ENCODE results near the gene OSBPL1A.

Gene OSBPL1A

DNA sequence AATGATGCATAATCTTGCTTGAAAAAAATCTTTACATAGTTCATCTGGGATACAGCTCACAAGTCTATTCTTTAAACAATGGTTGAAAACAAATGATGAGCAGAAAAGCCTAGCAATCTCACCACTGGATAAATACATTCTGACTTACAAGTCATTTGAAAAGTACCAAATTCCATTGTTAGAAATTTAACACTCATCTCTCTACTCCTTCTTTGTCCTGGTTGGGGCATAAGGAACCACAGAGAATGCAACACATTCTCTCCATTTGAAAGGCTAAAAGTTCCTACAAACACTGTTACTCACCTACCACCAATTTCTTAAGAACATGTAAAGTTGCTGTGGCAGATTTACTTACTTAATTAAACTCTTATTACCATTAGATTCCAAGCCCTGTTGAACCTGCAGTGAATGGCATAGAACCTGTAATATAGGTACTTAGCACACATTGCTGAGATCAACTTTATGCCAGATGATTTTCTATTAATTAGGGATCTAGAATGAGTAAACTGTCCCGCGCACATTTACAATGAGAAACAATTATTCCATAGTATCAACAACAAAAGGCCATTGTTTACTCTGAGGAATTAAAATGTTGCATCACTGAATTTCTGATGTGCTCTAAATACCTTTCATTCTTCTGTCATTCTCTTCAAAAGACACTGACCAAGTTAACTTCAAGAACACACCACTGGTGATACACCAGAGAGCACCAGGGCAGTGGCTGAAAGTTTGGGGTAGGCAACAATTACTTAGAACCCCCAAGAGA, 189.2 kb downstream of the OSBPL1A start:
- no peak for DNase-seq

DNA sequence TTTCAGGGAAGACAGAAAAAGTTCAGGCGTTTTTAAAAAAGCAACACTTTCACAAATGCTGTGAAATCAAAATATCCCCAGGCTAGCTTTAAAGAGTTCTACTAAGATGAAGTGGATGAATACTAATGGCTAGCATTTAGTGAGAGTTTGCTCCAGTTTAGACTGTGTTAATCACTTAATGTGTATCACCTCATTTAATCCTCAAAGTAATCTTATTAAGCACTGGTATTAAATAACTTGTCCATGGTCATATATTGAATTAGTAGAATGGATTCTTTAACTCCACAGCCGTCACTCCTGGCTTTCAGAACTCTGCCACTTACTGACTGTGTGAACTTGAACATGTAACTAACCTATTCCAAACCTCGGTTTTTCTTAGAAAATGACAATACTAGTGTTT, 192.7 kb downstream of the OSBPL1A start:
- DNase-seq = no peak

DNA sequence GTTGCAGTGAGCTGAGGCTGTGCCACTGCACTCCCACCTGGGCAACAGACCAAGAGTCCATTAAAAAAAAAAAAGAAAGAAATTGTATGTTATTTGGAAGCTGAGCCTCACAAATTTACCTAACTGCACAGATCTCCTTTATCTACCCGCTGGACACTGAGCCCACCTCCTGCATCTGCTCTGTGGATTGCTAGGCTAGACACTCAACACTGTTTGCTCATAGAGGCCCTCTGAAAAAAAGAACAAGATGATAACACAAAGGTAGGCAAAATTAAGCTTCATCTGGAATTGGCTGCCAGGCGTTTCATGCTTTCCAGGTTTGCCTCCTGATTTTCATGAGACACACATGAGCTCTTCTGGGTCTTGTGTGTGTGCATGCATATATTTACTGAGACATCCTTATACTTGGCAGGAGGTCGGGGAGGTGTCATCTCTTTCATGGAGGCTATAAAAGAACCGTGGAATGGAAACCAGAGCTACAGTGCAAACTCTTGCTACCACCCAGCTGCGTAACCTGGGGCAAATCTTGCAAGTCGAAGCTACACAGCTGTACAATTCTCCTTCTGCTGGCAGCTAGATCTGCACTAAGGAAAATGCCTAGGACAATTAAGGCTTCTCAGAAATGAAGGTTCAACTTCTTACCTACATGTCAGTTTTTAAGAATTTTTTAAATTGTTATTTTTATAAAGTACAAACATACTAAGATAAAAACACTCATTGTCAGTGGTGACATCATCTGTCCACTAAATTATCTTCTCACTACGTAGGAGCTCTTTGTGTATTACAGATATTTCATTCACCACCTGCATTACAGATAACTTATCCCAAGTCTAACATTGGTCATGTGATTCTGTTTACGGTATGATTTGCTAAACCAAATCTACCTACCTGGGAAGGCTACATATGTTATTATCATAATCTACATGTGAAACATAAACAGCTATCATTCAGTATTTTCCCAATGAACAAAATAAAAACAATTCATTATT, 195.6 kb downstream of the OSBPL1A start:
- DNase-seq = no peak

DNA sequence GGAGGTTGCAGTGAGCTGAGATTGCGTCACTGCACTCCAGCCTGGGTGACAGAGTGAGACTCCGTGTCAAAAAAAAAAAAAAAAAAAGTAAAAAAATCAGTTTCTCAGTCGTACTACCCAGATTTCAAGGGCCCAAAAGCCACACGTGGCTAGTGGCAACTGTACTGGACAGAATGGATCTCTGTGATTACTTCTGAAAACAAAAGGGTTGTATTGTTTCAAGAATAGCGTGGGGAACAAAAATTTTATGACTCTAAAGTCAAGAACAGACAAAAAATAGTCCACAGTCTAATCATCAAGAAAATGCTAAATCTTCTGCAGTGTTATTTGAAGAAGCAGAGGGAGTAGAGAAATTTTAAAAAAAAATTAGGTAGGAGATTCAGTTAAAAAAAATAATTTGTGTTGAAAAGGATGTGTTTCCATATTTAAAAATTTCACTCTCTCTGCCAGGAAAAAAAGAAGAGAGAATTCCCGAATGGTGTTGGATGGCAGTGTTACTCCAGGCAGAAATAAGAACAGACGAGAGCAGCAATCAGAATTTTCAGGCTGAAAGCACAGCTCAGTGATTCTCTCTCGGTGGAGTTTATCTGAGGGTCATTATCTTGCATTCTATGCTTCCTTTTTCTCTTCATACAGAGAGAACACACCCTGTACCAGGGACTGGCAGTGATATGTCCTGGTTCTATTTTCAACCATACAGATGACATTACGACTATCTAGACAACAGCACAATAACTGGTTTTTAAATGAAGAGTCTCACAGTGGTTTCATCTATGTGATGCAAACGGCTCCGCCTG, 196.9 kb downstream of the OSBPL1A start:
- DNase-seq = no peak

DNA sequence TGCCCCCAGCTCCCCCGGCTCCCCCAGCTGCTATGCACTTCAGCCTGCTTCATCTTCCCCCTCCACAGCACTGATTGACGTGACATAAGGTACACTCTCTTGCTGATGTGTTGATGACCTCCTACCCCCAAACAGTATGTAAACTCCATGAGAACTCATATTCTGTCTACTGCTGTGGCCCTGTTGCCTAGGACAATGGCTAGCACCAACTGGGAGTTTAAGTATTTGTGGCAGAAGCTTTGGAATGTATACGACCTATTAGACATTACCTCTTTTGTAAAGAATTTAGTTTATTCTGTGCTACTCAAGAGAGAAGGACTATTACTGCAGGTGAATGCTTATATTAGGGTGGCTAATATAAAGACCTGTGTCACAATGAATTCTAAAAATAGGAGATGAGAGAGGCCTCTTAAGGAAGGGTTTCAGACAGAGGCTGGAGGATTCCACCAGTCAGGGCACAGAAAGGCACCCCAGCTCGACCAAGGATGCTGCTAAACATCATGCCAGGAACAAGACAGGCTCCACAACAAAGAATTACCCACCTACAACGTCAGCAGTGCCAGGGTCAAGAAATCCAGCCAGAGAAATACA, 198.2 kb downstream of the OSBPL1A start:
- no peak for DNase-seq

DNA sequence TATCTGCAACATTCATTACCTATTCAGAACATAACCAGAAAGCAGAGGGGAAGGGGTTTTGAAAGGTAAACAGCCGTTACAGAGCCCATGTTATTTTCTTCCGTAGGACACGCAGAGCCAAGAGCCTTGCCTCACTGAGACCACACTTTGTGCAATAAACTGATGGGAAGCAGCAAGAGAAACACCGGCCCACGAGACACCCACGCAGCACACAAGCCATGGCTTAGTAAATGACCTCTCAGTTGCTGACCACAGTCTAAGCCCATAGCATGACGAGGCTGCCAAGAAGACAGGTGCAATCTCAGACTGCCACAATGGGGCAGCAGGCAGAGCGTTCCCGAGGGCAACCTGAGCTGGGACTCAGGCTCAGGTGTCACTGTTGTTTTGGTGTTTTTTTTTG, 199.2 kb downstream of the OSBPL1A start:
- no peak for DNase-seq

DNA sequence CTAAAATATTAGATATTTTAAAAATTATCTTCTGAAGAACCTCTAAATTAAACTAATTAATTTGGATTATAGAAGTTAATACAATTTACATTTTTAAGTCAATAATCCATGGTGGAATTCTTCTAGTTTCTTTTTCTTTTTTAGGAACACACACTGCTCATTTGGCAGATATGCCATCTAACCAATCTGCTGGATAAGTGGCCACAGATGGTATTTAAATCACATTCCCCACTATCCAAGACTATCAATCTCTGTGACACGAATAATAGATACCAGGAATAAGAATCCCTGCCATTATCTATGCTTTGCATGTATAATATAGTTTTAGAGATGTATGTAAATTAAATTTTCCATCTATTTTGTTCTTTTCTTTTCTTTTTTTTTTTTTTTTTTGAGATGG, 200.2 kb downstream of the OSBPL1A start:
- no peak for DNase-seq

DNA sequence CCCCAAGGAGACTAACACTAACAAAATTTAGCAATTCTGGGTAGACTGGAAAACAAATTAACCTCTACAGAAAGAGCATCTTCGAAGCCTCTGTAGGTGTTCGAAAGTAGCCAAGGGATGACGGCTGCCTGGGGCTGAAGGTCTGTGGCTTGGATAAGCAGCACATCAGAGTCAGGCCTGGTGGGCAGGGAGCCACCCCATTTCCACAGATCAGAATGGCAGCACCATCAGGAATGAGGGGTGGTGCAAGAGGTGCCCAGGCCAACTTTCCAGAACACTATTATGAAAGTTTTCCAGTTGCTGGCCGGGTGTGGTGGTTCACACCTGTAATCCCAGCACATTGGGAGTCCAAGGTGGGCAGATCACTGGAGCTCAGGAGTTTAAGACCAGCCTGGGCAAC, 200.9 kb downstream of the OSBPL1A start:
- DNase-seq = no peak

DNA sequence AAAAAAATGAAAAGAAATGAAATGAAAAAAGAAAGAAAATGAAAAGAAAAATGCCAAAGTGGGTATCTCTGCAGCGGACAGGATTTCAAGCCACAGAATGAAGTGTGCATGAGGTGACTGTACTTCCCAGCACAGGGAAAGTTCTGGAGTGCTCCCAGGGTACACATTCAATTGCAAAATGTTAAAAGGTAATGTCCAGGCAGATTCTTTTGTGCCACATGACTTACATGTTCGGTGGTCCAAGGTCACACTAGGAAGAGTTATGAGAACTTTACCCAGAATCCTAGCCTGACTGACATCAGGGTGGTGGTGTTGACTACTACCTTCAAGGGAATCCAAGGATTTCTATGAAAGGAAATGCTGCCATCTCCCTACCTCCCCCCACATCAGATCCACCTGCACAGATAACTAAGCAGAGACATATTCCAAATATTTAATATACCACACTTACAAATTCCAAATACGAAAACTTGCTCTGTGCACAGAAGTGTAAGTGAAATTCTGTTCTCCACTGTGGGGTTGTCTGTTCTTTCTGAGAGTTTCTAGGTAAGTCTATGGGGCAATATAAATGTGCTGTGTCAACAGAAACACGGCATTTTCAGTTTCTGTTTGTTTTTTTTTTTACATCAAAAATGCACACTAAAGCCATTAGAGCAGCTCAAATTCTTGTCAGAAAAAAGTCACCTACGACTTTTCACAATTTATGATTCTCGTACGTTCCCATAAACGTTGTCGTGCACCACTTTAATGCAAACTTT, 202.1 kb downstream of the OSBPL1A start:
- DNase-seq = no peak

DNA sequence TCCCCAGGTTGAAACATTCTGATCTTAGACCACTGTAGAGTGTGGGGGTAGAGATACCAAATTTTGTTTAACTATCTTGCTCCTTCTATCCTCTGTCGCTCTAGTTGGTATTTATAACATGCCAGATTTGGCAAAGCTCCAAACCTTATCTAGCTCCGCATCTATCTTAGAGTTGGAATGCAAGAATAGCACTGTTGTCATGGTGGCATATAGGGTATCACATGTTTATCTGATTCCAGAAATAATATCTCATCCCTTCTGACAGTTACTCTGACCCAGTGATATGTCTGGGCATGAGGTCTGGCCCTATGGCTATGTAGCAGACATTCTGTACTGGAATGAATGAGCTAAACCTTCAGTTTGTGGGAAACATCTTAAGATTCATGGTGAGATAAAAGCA, 207.0 kb downstream of the OSBPL1A start:
- no peak for DNase-seq

DNA sequence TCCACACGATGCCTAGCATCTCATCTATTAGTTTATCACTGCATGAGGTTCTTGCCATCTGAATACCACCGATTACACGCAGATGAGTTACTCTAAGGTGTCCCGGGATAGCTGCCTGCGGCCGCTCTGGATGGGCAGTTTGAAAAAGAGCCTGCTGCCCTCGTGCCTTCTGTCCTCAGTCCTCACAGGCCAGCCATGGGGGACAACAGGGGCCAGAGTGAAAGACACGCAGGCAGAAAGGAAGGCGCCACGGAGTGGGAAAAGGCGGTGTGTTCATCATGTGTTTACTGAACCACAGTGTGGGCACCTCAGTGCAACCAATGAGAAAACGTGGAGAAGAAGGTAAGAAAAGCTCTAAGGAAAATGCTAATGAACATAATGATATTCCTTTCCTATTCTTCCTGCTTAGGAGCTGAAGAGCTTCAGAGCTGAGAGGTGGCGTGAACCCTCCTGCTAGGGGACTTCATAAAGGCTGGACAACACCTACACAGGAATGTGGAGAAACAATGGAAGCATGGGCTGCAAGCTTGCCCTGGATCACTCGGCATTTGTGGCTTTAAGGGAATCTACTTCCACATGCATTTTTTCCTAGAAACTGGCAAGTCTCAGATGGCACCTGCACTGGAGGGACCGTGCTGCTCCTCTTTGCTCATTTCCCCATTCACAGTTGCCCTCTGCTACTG, 207.8 kb downstream of the OSBPL1A start:
- DNase-seq = no peak

DNA sequence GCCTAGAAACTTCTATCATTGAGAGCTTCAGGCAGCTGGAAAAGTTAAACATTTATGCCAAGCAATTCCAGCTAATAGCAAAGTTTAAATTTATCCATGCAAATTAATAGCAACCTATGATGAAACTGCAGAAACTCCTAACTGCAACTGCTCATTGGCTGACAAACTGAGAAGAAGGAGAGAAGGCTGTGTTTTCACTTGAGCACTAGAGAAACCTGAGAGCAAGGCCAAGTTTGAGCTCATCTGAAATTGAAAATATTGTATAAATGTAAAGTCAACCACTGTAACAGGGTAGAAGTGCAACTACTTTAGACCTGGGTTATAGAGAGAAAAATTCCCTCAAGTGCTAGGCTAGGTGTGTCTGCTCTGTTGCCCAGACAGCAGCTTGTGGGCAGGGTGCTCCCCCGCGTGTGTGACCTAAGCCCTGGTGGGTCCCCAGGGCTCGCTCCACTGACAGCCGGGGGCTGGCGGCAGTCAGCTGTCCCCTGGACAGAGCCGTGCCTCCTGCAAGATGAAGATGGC, 208.6 kb downstream of the OSBPL1A start:
- DNase-seq = no peak

DNA sequence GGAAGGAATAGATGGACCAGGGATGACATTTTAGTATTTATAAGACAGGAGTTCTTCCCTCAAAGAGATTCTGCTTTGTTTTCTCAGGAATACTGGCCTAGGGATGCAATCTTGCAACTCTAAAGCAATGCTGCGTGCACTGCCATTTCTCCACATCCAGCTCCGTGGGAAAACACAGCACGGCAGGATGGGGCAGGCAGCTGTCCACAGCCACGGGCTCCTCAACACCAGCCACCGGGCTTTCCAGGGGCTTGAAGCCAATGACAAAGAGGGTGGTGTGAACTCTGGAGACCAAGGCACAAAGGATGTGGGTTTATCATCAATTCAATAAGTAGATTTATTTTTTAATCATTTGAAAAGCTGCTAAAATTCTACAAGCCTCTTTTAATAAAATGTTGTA, 209.5 kb downstream of the OSBPL1A start:
- no peak for DNase-seq

DNA sequence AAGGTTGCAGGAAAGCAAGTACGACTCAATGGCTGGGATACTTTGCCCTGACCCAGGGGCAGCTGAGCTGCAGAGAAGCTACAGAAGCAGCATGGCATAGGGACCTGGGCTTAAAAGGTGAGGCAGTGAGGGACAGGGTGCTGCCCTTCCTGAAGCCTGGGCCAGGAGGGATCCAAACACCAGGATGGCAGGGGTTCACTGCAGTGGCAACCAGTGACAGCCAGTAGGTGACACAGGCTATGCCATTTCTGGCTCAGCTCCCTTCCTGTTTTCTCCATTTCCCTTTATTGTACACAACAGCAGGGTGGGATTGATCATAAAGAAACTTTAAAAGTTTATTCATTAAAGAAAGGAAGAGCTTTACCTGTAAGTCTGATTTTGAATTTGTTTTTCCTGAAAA, 209.9 kb downstream of the OSBPL1A start:
- no peak for DNase-seq

DNA sequence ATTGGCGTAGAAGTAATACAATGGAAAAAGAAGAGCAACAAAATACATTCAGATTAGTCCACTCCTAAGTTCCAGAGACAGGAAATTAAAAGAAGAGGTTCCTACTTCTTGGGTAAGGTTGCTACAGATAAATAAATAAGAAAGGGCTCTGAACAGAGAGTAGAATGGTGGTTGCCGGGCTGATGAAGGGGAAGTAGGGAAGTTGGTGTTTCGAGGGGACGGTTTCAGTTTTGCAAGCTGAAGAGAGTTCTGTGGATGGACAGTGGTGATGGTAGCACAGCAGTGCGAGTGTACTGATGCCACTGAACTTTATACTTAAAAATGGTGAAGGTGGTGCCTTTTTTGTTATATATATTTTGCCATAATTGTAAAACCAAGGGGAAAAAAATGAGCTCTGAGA, 210.6 kb downstream of the OSBPL1A start:
- no peak for DNase-seq

DNA sequence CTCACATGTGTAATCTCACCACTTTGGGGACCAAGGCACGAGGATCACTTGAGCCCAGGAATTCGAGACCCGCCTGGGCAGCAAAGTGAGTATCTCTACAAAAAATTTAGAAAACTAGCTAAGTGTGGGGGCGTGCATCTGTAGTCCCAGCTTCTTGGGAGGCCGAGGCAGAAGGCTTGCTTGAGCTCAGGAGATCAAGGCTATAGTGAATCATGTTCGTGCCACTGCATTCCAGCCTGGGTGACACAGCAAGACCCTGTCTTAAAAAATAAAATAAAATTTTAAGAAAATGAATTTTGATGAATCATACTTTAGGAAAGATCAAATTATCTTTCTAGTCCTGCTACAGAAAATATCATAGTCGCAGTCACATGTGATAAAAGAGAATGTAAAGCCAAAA, 211.8 kb downstream of the OSBPL1A start:
- no peak for DNase-seq

DNA sequence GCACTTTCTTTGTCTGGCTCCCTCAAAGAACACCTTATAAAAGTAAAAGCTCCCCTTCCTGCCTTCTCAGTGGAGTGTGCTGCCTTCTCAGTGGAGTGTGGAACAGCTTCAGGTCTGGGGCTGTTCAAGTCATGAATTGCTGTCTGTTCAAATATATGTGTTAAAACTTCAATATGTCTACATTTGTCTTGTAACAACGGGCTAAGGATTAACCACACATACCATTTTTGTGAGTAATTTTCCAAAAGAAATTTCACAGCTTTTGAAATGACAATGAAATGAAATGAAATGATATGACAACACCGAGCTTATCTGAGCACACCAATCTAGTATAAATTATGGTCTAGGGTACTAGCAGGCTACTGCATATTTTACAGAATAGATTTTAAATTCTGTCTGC, 215.8 kb downstream of the OSBPL1A start:
- no peak for DNase-seq

DNA sequence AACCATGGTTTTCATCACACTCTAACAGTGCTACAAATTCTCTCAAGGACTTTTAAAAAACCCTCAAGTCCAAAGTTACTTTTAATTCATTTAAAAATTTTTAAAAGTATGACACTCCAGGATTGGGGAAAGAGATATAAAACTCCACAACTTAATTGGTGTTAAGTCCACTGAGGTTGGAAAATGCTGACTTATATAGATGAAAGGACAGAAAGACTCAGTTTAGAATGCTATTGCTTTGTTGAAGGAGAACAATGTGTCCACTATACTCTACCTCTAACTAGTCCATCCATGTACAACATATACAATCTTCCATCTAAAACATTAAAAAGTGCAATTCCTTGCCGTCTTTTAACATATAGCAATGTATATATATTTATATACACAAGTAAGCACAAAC, 217.6 kb downstream of the OSBPL1A start:
- no peak for DNase-seq

DNA sequence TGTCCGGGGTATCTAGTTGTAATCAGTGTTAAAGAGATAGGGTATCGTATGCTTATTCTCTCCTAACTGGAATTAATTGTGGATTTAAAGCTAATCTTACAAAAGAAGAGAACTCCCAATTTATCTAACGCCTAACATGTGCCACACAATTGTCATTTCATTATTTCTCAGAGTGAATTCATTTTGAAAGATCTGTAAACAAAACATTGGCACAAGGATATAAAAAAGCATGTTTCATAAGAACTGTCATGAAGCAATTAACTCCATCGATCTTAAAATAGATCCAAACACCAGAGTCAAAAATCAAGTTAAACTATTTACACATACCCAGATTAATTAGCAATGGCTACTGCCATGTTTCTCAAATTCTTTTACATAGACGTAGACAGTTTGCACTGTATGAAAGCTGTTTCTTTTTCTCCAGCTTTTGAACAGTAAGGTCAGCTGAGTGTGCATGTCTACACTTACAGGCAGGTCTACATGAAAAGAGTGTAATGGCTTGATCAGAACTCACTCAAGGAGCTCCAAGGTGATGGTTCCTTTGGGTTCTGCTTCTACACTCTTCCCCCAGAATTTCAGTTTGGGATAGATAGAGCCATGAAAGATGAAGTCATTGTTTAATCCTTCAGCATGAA, 220.0 kb downstream of the OSBPL1A start:
- DNase-seq = no peak

DNA sequence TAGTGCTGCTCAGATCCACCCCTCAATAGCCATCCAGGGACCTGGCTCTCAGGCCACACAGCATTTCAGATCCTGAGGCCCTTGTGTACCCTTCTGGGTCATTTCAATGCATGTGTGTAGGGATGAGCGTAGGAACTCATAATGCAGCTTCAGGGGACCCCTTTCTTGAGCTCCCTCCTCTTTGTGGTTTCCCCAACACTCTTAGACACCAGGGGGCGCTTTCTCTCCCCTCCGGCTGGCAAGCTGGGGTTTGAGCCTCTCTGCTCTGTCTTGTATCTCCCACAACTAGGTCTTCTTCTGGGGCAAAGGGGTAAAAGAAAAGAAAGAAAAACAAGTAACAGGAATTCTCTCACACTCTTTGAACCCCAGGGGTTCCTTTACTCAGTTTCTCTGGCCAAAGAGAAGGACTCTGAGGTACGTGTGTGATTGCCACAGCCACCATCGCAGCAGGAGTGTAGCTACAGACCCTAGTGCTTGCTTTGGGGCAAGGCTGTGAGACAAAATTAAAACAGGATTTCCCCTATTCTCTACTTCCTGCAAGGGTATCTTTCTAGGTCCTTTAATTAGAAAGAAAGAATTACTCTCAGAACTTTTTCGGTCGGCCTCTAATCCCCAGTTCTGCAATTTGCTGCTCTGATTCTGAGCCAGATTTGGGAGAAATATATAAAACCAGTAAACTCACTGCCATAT, 220.8 kb downstream of the OSBPL1A start:
- DNase-seq = no peak
